GM23338 (cell line): ENCODE measurements around the gene ATP2A3. TPM values are rescaled to one million over a fixed set of nuclear protein-coding genes. Genes with fewer than 3 reads are reported as not detected.

ENCODE experiments used
- ATAC-seq: fragments of 200-7000 bp; cut with Tn5 transposase; 3 replicates; pipeline ENCODE4 v1.9.1; 2020
- DNase-seq: peaks from one replicate; pipeline ENCODE4 v3.0.0-alpha.2; 2015; ENCODE audit warnings: low spot score
- H2AFZ ChIP-seq: fragments of 200-600 bp; sonication (generic); 2 replicates; pipeline ENCODE4 v1.8.0; 2016; ENCODE audit warnings: antibody characterized with exemption, mild to moderate bottlenecking, moderate library complexity
- H3F3A ChIP-seq: fragments of 200-600 bp; sonication (generic); replicated peaks from 2 replicates; pipeline ENCODE4 v1.8.0; 2017; ENCODE audit warnings: antibody characterized with exemption, mixed run types, low read depth
- H3K27ac ChIP-seq: fragments of 200-600 bp; sonication (generic); 2 replicates; pipeline ENCODE4 v1.6.1; 2016; ENCODE audit warnings: low read depth
- H3K27me3 ChIP-seq: fragments of 200-600 bp; sonication (generic); 2 replicates; pipeline ENCODE4 v1.8.0; 2016; ENCODE audit warnings: mild to moderate bottlenecking, mixed run types, moderate library complexity; ENCODE audit not compliant: insufficient read depth
- H3K36me3 ChIP-seq: fragments of 200-600 bp; sonication (generic); 2 replicates; pipeline ENCODE4 v1.8.0; 2016; ENCODE audit warnings: mild to moderate bottlenecking; ENCODE audit not compliant: insufficient read depth
- H3K4me1 ChIP-seq: fragments of 200-600 bp; sonication (generic); 2 replicates; pipeline ENCODE4 v1.8.0; 2016; ENCODE audit warnings: mild to moderate bottlenecking, moderate library complexity; ENCODE audit not compliant: insufficient read depth
- H3K4me2 ChIP-seq: fragments of 200-600 bp; sonication (generic); 2 replicates; pipeline ENCODE4 v1.7.1; 2017; ENCODE audit warnings: mixed run types
- H3K4me3 ChIP-seq: fragments of 200-600 bp; sonication (generic); 2 replicates; pipeline ENCODE4 v1.6.1; 2016; ENCODE audit warnings: mixed run types
- H3K79me2 ChIP-seq: fragments of 200-600 bp; sonication (generic); replicated peaks from 2 replicates; pipeline ENCODE4 v1.8.0; 2017; ENCODE audit warnings: mild to moderate bottlenecking; ENCODE audit not compliant: insufficient read depth
- H3K9me2 ChIP-seq: fragments of 200-600 bp; sonication (generic); 2 replicates; pipeline ENCODE4 v1.8.0; 2017; ENCODE audit not compliant: insufficient read depth
- H4K20me1 ChIP-seq: fragments of 200-600 bp; sonication (generic); replicated peaks from 2 replicates; pipeline ENCODE4 v1.8.0; 2017; ENCODE audit warnings: mild to moderate bottlenecking; ENCODE audit not compliant: insufficient read depth
- H3K27ac Mint-ChIP-seq: 2 replicates; pipeline ENCODE4 v1.8.0; 2020; ENCODE audit warnings: inconsistent platforms, mild to moderate bottlenecking, moderate library complexity, mixed read lengths
- H3K27me3 Mint-ChIP-seq: 3 replicates; pipeline ENCODE4 v1.8.0; 2022; ENCODE audit warnings: low read depth, mild to moderate bottlenecking, moderate library complexity, mixed read lengths, inconsistent platforms; ENCODE audit not compliant: insufficient read depth, poor library complexity
- H3K36me3 Mint-ChIP-seq: 3 replicates; pipeline ENCODE4 v1.8.0; 2021; ENCODE audit warnings: low read depth, mild to moderate bottlenecking, inconsistent platforms, moderate library complexity, mixed read lengths
- H3K4me1 Mint-ChIP-seq: 3 replicates; pipeline ENCODE4 v1.8.0; 2020; ENCODE audit warnings: mild to moderate bottlenecking, inconsistent platforms, mixed read lengths
- H3K4me3 Mint-ChIP-seq: 3 replicates; pipeline ENCODE4 v1.8.0; 2021; ENCODE audit warnings: moderate library complexity, mild to moderate bottlenecking, inconsistent platforms, mixed read lengths
- H3K9me3 Mint-ChIP-seq: 3 replicates; pipeline ENCODE4 v1.8.0; 2020; ENCODE audit warnings: moderate library complexity, mild to moderate bottlenecking, inconsistent platforms, mixed read lengths
- ZNF114 ChIP-seq: fragments of 250-450 bp; sonication (Bioruptor Pico); IDR thresholded peaks from 2 replicates; pipeline ENCODE4 v1.5.0; 2020; ENCODE audit warnings: mild to moderate bottlenecking, moderate library complexity
- polyA plus RNA-seq: library from polyadenylated mRNA; unstranded; fragments of >200 nt; fragmentation: Nextera tagmentation; extraction: Ambion mirVana; gene quantifications from 2 replicates; pipeline ENCODE4 v1.2.1, GENCODE V29; 2016
- total RNA-seq: library from RNA; depleted of rRNA; stranded (reverse); fragments of >200 nt; shearing (Covaris generic); gene quantifications from 2 replicates; pipeline ENCODE4 v1.2.3, GENCODE V29; 2014
- TF ChIP-seq, protein P1 (sequence below), 2 experiments: fragments of 200-600 bp in 1 of 2; sonication (generic) in 1 of 2; conservative IDR thresholded peaks; 2 replicates each; pipeline versions ENCODE4 v1.5.1 to v1.6.1; 2016 to 2017; ENCODE audit warnings: antibody characterized with exemption in 2 of 2, low read depth in 2 of 2, mild to moderate bottlenecking in 2 of 2, moderate library complexity in 1 of 2
- TF ChIP-seq, protein P2 (sequence below): fragments of 250-450 bp; sonication (Bioruptor Pico); IDR thresholded peaks from 2 replicates; pipeline ENCODE4 v1.5.0; 2020; ENCODE audit warnings: mild to moderate bottlenecking, moderate library complexity

The ATP2A3 gene
- total and polyA plus RNA-seq, 2 experiments from 2014 or later = 9.6 to 35.2 TPM

DNA sequence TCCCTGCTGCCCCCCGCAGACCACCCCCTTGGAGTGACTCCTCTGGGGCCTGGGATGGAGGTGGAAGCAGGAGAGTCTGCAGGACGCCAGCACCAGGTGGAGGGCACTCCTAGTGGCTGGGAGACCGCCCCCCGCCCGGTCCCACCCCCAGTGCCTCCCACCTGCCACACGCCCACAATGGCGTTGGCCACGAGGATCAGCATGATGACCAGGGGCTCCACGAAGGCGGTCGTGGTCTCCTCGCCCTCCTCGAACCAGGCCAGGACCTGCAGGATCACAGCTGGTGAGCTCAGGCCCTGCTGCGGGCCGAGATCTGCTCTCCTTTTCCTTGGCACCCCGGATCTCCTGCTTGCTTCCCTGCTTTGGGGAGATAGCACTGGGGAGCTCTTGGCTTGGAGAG is 12.8 kb downstream of the ATP2A3 start (continued):
- TF ChIP-seq, protein P1, sequence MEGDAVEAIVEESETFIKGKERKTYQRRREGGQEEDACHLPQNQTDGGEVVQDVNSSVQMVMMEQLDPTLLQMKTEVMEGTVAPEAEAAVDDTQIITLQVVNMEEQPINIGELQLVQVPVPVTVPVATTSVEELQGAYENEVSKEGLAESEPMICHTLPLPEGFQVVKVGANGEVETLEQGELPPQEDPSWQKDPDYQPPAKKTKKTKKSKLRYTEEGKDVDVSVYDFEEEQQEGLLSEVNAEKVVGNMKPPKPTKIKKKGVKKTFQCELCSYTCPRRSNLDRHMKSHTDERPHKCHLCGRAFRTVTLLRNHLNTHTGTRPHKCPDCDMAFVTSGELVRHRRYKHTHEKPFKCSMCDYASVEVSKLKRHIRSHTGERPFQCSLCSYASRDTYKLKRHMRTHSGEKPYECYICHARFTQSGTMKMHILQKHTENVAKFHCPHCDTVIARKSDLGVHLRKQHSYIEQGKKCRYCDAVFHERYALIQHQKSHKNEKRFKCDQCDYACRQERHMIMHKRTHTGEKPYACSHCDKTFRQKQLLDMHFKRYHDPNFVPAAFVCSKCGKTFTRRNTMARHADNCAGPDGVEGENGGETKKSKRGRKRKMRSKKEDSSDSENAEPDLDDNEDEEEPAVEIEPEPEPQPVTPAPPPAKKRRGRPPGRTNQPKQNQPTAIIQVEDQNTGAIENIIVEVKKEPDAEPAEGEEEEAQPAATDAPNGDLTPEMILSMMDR (conservative IDR thresholded peaks at IDR 0.05; ENCODE audit: low read depth in 2 of 2) = no peak
- TF ChIP-seq, protein P2, sequence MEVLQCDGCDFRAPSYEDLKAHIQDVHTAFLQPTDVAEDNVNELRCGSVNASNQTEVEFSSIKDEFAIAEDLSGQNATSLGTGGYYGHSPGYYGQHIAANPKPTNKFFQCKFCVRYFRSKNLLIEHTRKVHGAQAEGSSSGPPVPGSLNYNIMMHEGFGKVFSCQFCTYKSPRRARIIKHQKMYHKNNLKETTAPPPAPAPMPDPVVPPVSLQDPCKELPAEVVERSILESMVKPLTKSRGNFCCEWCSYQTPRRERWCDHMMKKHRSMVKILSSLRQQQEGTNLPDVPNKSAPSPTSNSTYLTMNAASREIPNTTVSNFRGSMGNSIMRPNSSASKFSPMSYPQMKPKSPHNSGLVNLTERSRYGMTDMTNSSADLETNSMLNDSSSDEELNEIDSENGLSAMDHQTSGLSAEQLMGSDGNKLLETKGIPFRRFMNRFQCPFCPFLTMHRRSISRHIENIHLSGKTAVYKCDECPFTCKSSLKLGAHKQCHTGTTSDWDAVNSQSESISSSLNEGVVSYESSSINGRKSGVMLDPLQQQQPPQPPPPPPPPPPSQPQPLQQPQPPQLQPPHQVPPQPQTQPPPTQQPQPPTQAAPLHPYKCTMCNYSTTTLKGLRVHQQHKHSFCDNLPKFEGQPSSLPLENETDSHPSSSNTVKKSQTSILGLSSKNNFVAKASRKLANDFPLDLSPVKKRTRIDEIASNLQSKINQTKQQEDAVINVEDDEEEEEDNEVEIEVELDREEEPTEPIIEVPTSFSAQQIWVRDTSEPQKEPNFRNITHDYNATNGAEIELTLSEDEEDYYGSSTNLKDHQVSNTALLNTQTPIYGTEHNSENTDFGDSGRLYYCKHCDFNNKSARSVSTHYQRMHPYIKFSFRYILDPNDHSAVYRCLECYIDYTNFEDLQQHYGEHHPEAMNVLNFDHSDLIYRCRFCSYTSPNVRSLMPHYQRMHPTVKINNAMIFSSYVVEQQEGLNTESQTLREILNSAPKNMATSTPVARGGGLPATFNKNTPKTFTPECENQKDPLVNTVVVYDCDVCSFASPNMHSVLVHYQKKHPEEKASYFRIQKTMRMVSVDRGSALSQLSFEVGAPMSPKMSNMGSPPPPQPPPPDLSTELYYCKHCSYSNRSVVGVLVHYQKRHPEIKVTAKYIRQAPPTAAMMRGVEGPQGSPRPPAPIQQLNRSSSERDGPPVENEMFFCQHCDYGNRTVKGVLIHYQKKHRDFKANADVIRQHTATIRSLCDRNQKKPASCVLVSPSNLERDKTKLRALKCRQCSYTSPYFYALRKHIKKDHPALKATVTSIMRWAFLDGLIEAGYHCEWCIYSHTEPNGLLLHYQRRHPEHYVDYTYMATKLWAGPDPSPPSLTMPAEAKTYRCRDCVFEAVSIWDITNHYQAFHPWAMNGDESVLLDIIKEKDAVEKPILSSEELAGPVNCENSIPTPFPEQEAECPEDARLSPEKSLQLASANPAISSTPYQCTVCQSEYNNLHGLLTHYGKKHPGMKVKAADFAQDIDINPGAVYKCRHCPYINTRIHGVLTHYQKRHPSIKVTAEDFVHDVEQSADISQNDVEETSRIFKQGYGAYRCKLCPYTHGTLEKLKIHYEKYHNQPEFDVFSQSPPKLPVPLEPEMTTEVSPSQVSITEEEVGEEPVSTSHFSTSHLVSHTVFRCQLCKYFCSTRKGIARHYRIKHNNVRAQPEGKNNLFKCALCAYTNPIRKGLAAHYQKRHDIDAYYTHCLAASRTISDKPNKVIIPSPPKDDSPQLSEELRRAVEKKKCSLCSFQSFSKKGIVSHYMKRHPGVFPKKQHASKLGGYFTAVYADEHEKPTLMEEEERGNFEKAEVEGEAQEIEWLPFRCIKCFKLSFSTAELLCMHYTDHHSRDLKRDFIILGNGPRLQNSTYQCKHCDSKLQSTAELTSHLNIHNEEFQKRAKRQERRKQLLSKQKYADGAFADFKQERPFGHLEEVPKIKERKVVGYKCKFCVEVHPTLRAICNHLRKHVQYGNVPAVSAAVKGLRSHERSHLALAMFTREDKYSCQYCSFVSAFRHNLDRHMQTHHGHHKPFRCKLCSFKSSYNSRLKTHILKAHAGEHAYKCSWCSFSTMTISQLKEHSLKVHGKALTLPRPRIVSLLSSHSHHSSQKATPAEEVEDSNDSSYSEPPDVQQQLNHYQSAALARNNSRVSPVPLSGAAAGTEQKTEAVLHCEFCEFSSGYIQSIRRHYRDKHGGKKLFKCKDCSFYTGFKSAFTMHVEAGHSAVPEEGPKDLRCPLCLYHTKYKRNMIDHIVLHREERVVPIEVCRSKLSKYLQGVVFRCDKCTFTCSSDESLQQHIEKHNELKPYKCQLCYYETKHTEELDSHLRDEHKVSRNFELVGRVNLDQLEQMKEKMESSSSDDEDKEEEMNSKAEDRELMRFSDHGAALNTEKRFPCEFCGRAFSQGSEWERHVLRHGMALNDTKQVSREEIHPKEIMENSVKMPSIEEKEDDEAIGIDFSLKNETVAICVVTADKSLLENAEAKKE (CRISPR knock-in tag) = no peak
- no peak for TF ChIP-seq ZNF114 (CRISPR knock-in tag)

DNA sequence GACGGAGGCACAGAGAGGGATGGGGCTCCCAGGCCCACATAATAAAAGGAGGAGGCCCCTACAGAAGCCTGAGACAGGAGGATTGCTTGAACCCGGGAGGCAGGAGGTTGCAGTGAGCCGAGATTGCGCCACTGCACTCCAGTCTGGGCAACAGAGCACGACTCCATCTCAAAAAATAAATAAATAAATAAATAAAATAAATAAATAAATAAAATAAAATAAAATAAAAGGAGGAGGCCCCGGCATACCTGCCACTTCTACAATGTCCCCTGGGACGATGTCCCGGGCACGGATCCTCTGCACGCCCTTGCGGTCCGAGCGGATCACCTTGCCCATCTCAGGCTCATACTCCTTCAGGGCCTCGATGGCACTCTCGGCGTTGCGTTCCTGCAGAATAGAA is 13.2 kb downstream of the ATP2A3 start:
- no peaks in the 10 kb centered on the region for H3K79me2 ChIP-seq
- H3K4me1 ChIP-seq = peaks cover 7% of the 10 kb centered on the region
- H3K4me3 ChIP-seq = no peak overlapping the region
- Mint-ChIP-seq H3K27ac (no peak overlapping the region), H3K36me3 (no peaks in the 10 kb centered on the region; the same call in 2 of the 3 replicates), H3K4me3 (no peak overlapping the region), H3K9me3 (no peaks in the 10 kb centered on the region), H3K27me3 (peaks cover 11% of the 10 kb centered on the region), H3K4me1 (peaks cover 14% of the 10 kb centered on the region; the same call in 2 of the 3 replicates)
- no peak overlapping the region for H3K4me2 ChIP-seq
- ATAC-seq (no peak), DNase-seq (no peak)
- no peak overlapping the region for H3K27ac ChIP-seq
- H3K27me3 ChIP-seq = no peaks in the 10 kb centered on the region
- no peaks in the 10 kb centered on the region for H3K36me3 ChIP-seq
- no peaks in the 10 kb centered on the region for H4K20me1 ChIP-seq
- H3K9me2 ChIP-seq = no peaks in the 10 kb centered on the region
- 0 out of 2 replicates have a peak, but pooled peaks cover 2% of the 10 kb centered on the region for H3F3A ChIP-seq
- no peak overlapping the region for H2AFZ ChIP-seq
- TF ChIP-seq, protein P2 (CRISPR knock-in tag) = no peak
